HCT116 (cell line): ENCODE measurements around the gene PLEKHG1.

Source experiments
- POLR2A ChIP-seq: IDR thresholded peaks from 2 replicates; pipeline ENCODE4 v1.7.0; 2011; ENCODE audit warnings: borderline replicate concordance; ENCODE audit not compliant: insufficient read depth, insufficient read length; ENCODE audit errors: extremely low read depth
- YY1 ChIP-seq: IDR thresholded peaks from 2 replicates; pipeline ENCODE4 v1.6.1; 2011; ENCODE audit warnings: low read length, low read depth, moderate library complexity, mild to moderate bottlenecking; ENCODE audit not compliant: insufficient replicate concordance; ENCODE audit errors: extremely low read depth
- TF ChIP-seq, protein P1 (sequence below), 3 experiments: fragments of 200-600 bp in 1 of 3; sonication (generic) in 1 of 3; IDR thresholded peaks in 2 of 3; conservative IDR thresholded peaks in 1 of 3; 2 replicates each; pipeline ENCODE4 v1.5.1; 2012 to 2017; ENCODE audit warnings: low read depth in 2 of 3, low read length in 2 of 3, antibody characterized with exemption in 1 of 3, borderline replicate concordance in 1 of 3, control low read depth in 1 of 3, mild to moderate bottlenecking in 1 of 3, mixed read lengths in 1 of 3, mixed run types in 1 of 3, moderate library complexity in 1 of 3; ENCODE audit not compliant: insufficient read depth in 1 of 3

DNA sequence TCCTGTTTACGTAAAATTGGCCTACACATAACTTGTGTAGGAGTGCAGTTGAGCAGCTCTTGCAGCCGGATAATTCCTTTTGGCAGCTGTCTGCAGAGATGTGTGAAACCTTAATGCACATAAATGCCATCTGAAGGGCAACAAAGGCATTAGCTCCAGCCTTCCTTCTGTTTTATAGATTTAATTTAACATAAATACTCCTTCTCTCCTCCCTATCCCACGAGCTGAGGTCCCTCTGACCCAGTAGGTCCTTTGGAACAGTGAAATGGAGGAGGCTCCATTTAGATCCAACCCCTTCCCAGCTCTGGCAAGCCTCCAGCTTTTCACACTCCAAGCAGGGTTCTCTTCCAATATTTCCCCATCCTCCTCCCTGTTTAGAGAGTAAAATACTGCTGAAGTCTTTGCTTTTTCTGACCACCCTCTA, 6.5 kb downstream of the PLEKHG1 start:
- TF ChIP-seq YY1 (no peak), POLR2A (no peak)
- TF ChIP-seq, protein P1, sequence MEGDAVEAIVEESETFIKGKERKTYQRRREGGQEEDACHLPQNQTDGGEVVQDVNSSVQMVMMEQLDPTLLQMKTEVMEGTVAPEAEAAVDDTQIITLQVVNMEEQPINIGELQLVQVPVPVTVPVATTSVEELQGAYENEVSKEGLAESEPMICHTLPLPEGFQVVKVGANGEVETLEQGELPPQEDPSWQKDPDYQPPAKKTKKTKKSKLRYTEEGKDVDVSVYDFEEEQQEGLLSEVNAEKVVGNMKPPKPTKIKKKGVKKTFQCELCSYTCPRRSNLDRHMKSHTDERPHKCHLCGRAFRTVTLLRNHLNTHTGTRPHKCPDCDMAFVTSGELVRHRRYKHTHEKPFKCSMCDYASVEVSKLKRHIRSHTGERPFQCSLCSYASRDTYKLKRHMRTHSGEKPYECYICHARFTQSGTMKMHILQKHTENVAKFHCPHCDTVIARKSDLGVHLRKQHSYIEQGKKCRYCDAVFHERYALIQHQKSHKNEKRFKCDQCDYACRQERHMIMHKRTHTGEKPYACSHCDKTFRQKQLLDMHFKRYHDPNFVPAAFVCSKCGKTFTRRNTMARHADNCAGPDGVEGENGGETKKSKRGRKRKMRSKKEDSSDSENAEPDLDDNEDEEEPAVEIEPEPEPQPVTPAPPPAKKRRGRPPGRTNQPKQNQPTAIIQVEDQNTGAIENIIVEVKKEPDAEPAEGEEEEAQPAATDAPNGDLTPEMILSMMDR (IDR thresholded peaks at IDR 0.05 in 2 of 3, conservative IDR thresholded peaks at IDR 0.05 in 1 of 3; ENCODE audit: borderline replicate concordance in 1 of 3, insufficient read depth in 1 of 3, low read depth in 2 of 3, low read length in 2 of 3): no peak
